ENCODE measurements around the gene TLE5. TPM values are rescaled to one million over a fixed set of nuclear protein-coding genes. Genes with fewer than 3 reads are reported as not detected.

TLE5 gene
- total and polyA plus RNA-seq, 2 donors (not counting 3 experiments of a cell fraction or from before 2014, with no cell fraction given), result 393 to 574 TPM

- peaks cover 12% of the 10 kb centered on the region for H3K4me1 ChIP-seq (ENCODE audit: control insufficient read depth, extremely low read depth, insufficient read depth, low read length)
- CTCF ChIA-PET, result interaction anchor here (0.8 to 3.0 kb wide), 13 partner anchors 7 to 147 kb away, joined by 3 to 32 read pairs (median 9); partner anchors contain the start of gene TLE5
- H3K9ac ChIP-seq (replicated peaks; ENCODE audit: extremely low read depth, insufficient read depth, low read length), result peak overlapping the region; percentile 22
- H4K20me1 ChIP-seq (replicated peaks; ENCODE audit: control insufficient read depth, extremely low read depth, insufficient read depth, low read length), result no peaks in the 10 kb centered on the region
- intact Hi-C loops (cut with micrococcal nuclease), result loop anchor here (1.0 to 5.0 kb wide), 4 partner anchors 52 to 798 kb away; partner anchors contain the start of genes GNA11, PLEKHJ1, SF3A2 and TLE6
- TF ChIP-seq JUN (IDR thresholded peaks at IDR 0.05; ENCODE audit: borderline replicate concordance, insufficient read depth, insufficient read length, low read depth), result no peak
- no peak for TF ChIP-seq GATA2 (IDR thresholded peaks at IDR 0.05; ENCODE audit: insufficient read depth, insufficient read length, low read depth, low read length)
- no peak for TF ChIP-seq POLR2AphosphoS5 (IDR thresholded peaks at IDR 0.05; ENCODE audit: insufficient read depth, low read depth, low read length)
- no peak for TF ChIP-seq FOS (IDR thresholded peaks at IDR 0.05; ENCODE audit: borderline replicate concordance, insufficient read depth, low read length)
- no peak for TF ChIP-seq MYC (IDR thresholded peaks at IDR 0.05; ENCODE audit: low read depth, low read length)
- TF ChIP-seq CTCF (IDR thresholded peaks at IDR 0.05; ENCODE audit: extremely low read depth in 1 of 2, insufficient read depth in 1 of 2, low read depth in 1 of 2, low read length in 2 of 2), result no peak
- TF ChIP-seq POLR2A (IDR thresholded peaks at IDR 0.05; ENCODE audit: low read depth, low read length), result no peak
- TF ChIP-seq EZH2 (IDR thresholded peaks at IDR 0.05; ENCODE audit: borderline replicate concordance, low read depth, low read length, severe bottlenecking), result no peak
- TF ChIP-seq MAX (IDR thresholded peaks at IDR 0.05; ENCODE audit: insufficient read depth, insufficient read length), result no peak
- FAIRE-seq, result no peak
- H2AFZ ChIP-seq (ENCODE audit: low read depth, low read length), result peak overlapping the region; percentile 36
- no peaks in the 10 kb centered on the region for H3K9me3 ChIP-seq (replicated peaks; ENCODE audit: control insufficient read depth, insufficient read depth, low read length)
- BruUV-seq (replicated peaks), result TSS peak; percentile 52
- H3K27ac ChIP-seq (ENCODE audit: insufficient read depth, low read depth, low read length), result peak overlapping the region; percentile 18
- peak overlapping the region; percentile 72 for H3K4me2 ChIP-seq (ENCODE audit: insufficient read depth, low read length)
- dilution Hi-C loops (cut with MboI; ENCODE audit: extremely low pct_ligation_motif_present, low sequenced_read_pairs), result no loop called here
- no peaks in the 10 kb centered on the region for H3K9me1 ChIP-seq (replicated peaks; ENCODE audit: control insufficient read depth, extremely low read depth, insufficient read depth, low read length)
- POLR2A ChIA-PET, result interaction anchor here (2.3 kb wide), 1 partner anchor 85 kb away, joined by 16 read pairs; no protein-coding TSS in a partner anchor
- no peaks in the 10 kb centered on the region for H3K79me2 ChIP-seq (ENCODE audit: control insufficient read depth, insufficient read depth, low read length)
- H3K4me3 ChIP-seq (replicated peaks in 1 of 3; ENCODE audit: insufficient read depth in 1 of 3, low read depth in 1 of 3, low read length in 3 of 3), result peak overlapping the region in 2 of 3 experiments; percentile 28 to 29
- peaks cover 1 to 8% of the 10 kb centered on the region in 2 experiments for H3K27me3 ChIP-seq (ENCODE audit: control insufficient read depth in 2 of 2, insufficient read depth in 2 of 2, low read length in 2 of 2)
- H3K36me3 ChIP-seq (ENCODE audit: control insufficient read depth in 2 of 2, extremely low read depth in 1 of 2, insufficient read depth in 2 of 2, low read length in 2 of 2), result no peaks in the 10 kb centered on the region
- DNase-seq (ENCODE audit: low read depth, low spot score), result no peak
Measured at GRCh38 chr19:3034656-3035541, 27.4 kb downstream of the TLE5 start.

Data from endothelial cell of umbilical vein (primary cell).